HEK293 (cell line): ENCODE measurements around the gene SUSD3.

Experiments used
- CTCF ChIA-PET: fragments of 350-600 bp; formaldehyde crosslinking; extraction: SDS; loops from one replicate; lab custom pipeline; 2021; ENCODE audit warnings: antibody characterized with exemption; lab: Yijun Ruan, JAX
- POLR2A ChIA-PET: fragments of 300-600 bp; formaldehyde crosslinking; extraction: SDS; loops from one replicate; lab custom pipeline; 2020; ENCODE audit warnings: antibody characterized with exemption, inconsistent platforms; lab: Yijun Ruan, JAX
- H3K27ac ChIP-seq: fragments of 200-500 bp; sonication (Bioruptor generic); 2 replicates; pipeline ENCODE4 v1.5.1; 2014; ENCODE audit warnings: low read depth, low read length, control low read depth, inconsistent platforms; ENCODE audit errors: extremely low read depth
- H3K36me3 ChIP-seq, 2 experiments: fragments of 200-500 bp in 1 of 2; sonication (Bioruptor generic) in 1 of 2; 1 replicate in 1 of 2; 2 replicates in 1 of 2; pipeline ENCODE4 v1.5.1; 2014 to 2017; ENCODE audit warnings: inconsistent platforms in 2 of 2, low read length in 2 of 2; ENCODE audit not compliant: control insufficient read depth in 2 of 2, insufficient read depth in 1 of 2
- H3K4me1 ChIP-seq: fragments of 200-500 bp; sonication (Bioruptor generic); 2 replicates; pipeline ENCODE4 v1.5.1; 2014; ENCODE audit warnings: mild to moderate bottlenecking, low read length, inconsistent platforms; ENCODE audit not compliant: control insufficient read depth, insufficient read depth
- H3K4me3 ChIP-seq: 2 replicates; pipeline ENCODE4 v1.5.1; 2011; ENCODE audit warnings: low read depth, mild to moderate bottlenecking, control low read depth, low read length, moderate library complexity
- H3K9me3 ChIP-seq: fragments of 200-500 bp; sonication (Bioruptor generic); 2 replicates; pipeline ENCODE4 v1.5.1; 2014; ENCODE audit warnings: low read depth, low read length, inconsistent platforms; ENCODE audit not compliant: control insufficient read depth, insufficient read depth
- HOXC10 ChIP-seq: sonication (generic); formaldehyde crosslinking; IDR thresholded peaks from 2 replicates; pipeline ENCODE4 v1.8.1; 2023; ENCODE audit warnings: mild to moderate bottlenecking, missing genetic modification reagents
- KLF9 ChIP-seq: fragments of 450-650 bp; formaldehyde crosslinking; IDR thresholded peaks from 2 replicates; pipeline ENCODE4 v1.5.1; 2016; ENCODE audit warnings: missing biosample characterization, missing genetic modification characterization, low read depth
- MZF1 ChIP-seq: fragments of 450-650 bp; formaldehyde crosslinking; IDR thresholded peaks from 2 replicates; pipeline ENCODE4 v1.5.1; 2017; ENCODE audit warnings: missing biosample characterization, missing genetic modification characterization, borderline replicate concordance
- RBAK ChIP-seq: fragments of 450-650 bp; formaldehyde crosslinking; IDR thresholded peaks from 2 replicates; pipeline ENCODE4 v1.5.1; 2016; ENCODE audit warnings: missing biosample characterization, missing genetic modification characterization
- SP7 ChIP-seq: fragments of 450-650 bp; formaldehyde crosslinking; IDR thresholded peaks from 2 replicates; pipeline ENCODE4 v1.5.1; 2016; ENCODE audit warnings: missing biosample characterization, missing genetic modification characterization
- TSHZ1 ChIP-seq: fragments of 450-650 bp; formaldehyde crosslinking; IDR thresholded peaks from 2 replicates; pipeline ENCODE4 v1.5.1; 2016; ENCODE audit warnings: missing biosample characterization, missing genetic modification characterization, borderline replicate concordance
- ZBTB6 ChIP-seq: fragments of 450-650 bp; formaldehyde crosslinking; IDR thresholded peaks from 2 replicates; pipeline ENCODE4 v1.5.1; 2017; ENCODE audit warnings: missing biosample characterization, missing genetic modification characterization
- ZBTB7A ChIP-seq: fragments of 450-650 bp; formaldehyde crosslinking; IDR thresholded peaks from 2 replicates; pipeline ENCODE4 v1.5.1; 2016; ENCODE audit warnings: low read depth, missing biosample characterization, missing genetic modification characterization
- ZNF211 ChIP-seq: fragments of 450-650 bp; formaldehyde crosslinking; IDR thresholded peaks from 2 replicates; pipeline ENCODE4 v1.5.1; 2016; ENCODE audit warnings: low read depth, missing biosample characterization, missing genetic modification characterization
- ZNF239 ChIP-seq: fragments of 450-650 bp; formaldehyde crosslinking; IDR thresholded peaks from 2 replicates; pipeline ENCODE4 v1.5.1; 2016; ENCODE audit warnings: missing biosample characterization, missing genetic modification characterization
- ZNF324 ChIP-seq: fragments of 450-650 bp; formaldehyde crosslinking; IDR thresholded peaks from 2 replicates; pipeline ENCODE4 v1.5.1; 2016; ENCODE audit warnings: missing biosample characterization, missing genetic modification characterization
- ZNF354C ChIP-seq: fragments of 450-650 bp; formaldehyde crosslinking; IDR thresholded peaks from 2 replicates; pipeline ENCODE4 v1.5.1; 2016; ENCODE audit warnings: missing biosample characterization, missing genetic modification characterization, low read depth, borderline replicate concordance
- ZNF362 ChIP-seq: fragments of 450-650 bp; formaldehyde crosslinking; IDR thresholded peaks from 2 replicates; pipeline ENCODE4 v1.5.1; 2016; ENCODE audit warnings: missing biosample characterization, missing genetic modification characterization
- ZNF510 ChIP-seq: fragments of 450-650 bp; formaldehyde crosslinking; IDR thresholded peaks from 2 replicates; pipeline ENCODE4 v1.5.1; 2018; ENCODE audit warnings: mild to moderate bottlenecking, missing genetic modification characterization, missing biosample characterization; ENCODE audit not compliant: insufficient replicate concordance
- ZNF549 ChIP-seq: fragments of 450-650 bp; IDR thresholded peaks from 2 replicates; pipeline ENCODE4 v1.5.1; 2018; ENCODE audit warnings: missing biosample characterization, missing genetic modification characterization, mild to moderate bottlenecking, inconsistent platforms, moderate library complexity
- ZNF561 ChIP-seq: fragments of 450-650 bp; IDR thresholded peaks from 2 replicates; pipeline ENCODE4 v1.5.1; 2018; ENCODE audit warnings: missing biosample characterization, missing genetic modification characterization, borderline replicate concordance
- ZNF585B ChIP-seq: fragments of 450-650 bp; formaldehyde crosslinking; IDR thresholded peaks from 2 replicates; pipeline ENCODE4 v1.5.1; 2016; ENCODE audit warnings: missing biosample characterization, missing genetic modification characterization
- ZNF664 ChIP-seq: fragments of 450-650 bp; formaldehyde crosslinking; IDR thresholded peaks from 2 replicates; pipeline ENCODE4 v1.5.1; 2016; ENCODE audit warnings: missing biosample characterization, missing genetic modification characterization
- ZNF670 ChIP-seq: fragments of 450-650 bp; formaldehyde crosslinking; IDR thresholded peaks from 2 replicates; pipeline ENCODE4 v1.5.1; 2016; ENCODE audit warnings: missing biosample characterization, missing genetic modification characterization, low read depth
- ZNF768 ChIP-seq: fragments of 450-650 bp; formaldehyde crosslinking; IDR thresholded peaks from 2 replicates; pipeline ENCODE4 v1.5.1; 2018; ENCODE audit warnings: missing biosample characterization, mild to moderate bottlenecking, missing genetic modification characterization
- TF ChIP-seq, protein P1 (sequence below): fragments of 450-650 bp; formaldehyde crosslinking; IDR thresholded peaks from 2 replicates; pipeline ENCODE4 v1.5.1; 2017; ENCODE audit warnings: missing biosample characterization, mild to moderate bottlenecking, missing genetic modification characterization, moderate library complexity
- TF ChIP-seq, protein P2 (sequence below): fragments of 450-650 bp; formaldehyde crosslinking; IDR thresholded peaks from 2 replicates; pipeline ENCODE4 v1.5.1; 2017; ENCODE audit warnings: missing biosample characterization, missing genetic modification characterization
- TF ChIP-seq, protein P3 (sequence below): fragments of 450-650 bp; formaldehyde crosslinking; IDR thresholded peaks from 2 replicates; pipeline ENCODE4 v1.5.1; 2016; ENCODE audit warnings: missing biosample characterization, missing genetic modification characterization

Gene SUSD3

GRCh38 chr9:93110311-93110855 lies 51.9 kb downstream of the SUSD3 start:
- peaks cover 0 to 26% of the 10 kb centered on the region in 2 experiments; a peak in 2 of 3 replicates for H3K36me3 ChIP-seq
- no peaks in the 10 kb centered on the region for H3K9me3 ChIP-seq
- ChIA-PET POLR2A (no interaction called here), CTCF (interaction anchor here (0.6 to 3.3 kb wide), 9 partner anchors 7 to 1203 kb away, joined by 3 to 43 read pairs (median 3); no protein-coding TSS in a partner anchor)
- H3K4me3 ChIP-seq = no peak overlapping the region
- no peak overlapping the region for H3K27ac ChIP-seq
- TF ChIP-seq ZNF354C (tag by site-specific recombination) (no peak), SP7 (tag by site-specific recombination) (no peak), ZNF510 (tag by site-specific recombination) (no peak), ZBTB7A (tag by site-specific recombination) (no peak), ZNF768 (tag by site-specific recombination) (no peak), ZNF585B (tag by site-specific recombination) (no peak), ZNF239 (no peak), HOXC10 (CRISPR knock-in tag) (no peak), ZNF561 (tag by site-specific recombination) (no peak), ZNF324 (tag by site-specific recombination) (no peak), MZF1 (no peak), ZNF211 (tag by site-specific recombination) (no peak), ZNF670 (tag by site-specific recombination) (no peak), ZBTB6 (tag by site-specific recombination) (no peak), ZNF362 (tag by site-specific recombination) (no peak), ZNF549 (tag by site-specific recombination) (no peak), RBAK (no peak)
- TF ChIP-seq, protein P1, sequence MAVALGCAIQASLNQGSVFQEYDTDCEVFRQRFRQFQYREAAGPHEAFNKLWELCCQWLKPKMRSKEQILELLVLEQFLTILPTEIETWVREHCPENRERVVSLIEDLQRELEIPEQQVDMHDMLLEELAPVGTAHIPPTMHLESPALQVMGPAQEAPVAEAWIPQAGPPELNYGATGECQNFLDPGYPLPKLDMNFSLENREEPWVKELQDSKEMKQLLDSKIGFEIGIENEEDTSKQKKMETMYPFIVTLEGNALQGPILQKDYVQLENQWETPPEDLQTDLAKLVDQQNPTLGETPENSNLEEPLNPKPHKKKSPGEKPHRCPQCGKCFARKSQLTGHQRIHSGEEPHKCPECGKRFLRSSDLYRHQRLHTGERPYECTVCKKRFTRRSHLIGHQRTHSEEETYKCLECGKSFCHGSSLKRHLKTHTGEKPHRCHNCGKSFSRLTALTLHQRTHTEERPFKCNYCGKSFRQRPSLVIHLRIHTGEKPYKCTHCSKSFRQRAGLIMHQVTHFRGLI (tag by site-specific recombination) = no peak
- TF ChIP-seq, protein P2, sequence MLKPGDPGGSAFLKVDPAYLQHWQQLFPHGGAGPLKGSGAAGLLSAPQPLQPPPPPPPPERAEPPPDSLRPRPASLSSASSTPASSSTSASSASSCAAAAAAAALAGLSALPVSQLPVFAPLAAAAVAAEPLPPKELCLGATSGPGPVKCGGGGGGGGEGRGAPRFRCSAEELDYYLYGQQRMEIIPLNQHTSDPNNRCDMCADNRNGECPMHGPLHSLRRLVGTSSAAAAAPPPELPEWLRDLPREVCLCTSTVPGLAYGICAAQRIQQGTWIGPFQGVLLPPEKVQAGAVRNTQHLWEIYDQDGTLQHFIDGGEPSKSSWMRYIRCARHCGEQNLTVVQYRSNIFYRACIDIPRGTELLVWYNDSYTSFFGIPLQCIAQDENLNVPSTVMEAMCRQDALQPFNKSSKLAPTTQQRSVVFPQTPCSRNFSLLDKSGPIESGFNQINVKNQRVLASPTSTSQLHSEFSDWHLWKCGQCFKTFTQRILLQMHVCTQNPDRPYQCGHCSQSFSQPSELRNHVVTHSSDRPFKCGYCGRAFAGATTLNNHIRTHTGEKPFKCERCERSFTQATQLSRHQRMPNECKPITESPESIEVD (tag by site-specific recombination) = no peak
- H3K4me1 ChIP-seq = no peaks in the 10 kb centered on the region

GRCh38 chr9:93111001-93111370 lies 52.5 kb downstream of the SUSD3 start:
- no peak overlapping the region for H3K4me3 ChIP-seq
- H3K9me3 ChIP-seq = no peaks in the 10 kb centered on the region
- POLR2A ChIA-PET = no interaction called here
- H3K4me1 ChIP-seq = no peaks in the 10 kb centered on the region
- CTCF ChIA-PET = interaction anchor here (0.6 to 3.3 kb wide), 4 partner anchors 8 to 1202 kb away, joined by 3 to 43 read pairs (median 4); no protein-coding TSS in a partner anchor
- no peak overlapping the region for H3K27ac ChIP-seq
- H3K36me3 ChIP-seq = peaks cover 0 to 26% of the 10 kb centered on the region in 2 experiments; a peak in 2 of 3 replicates
- TF ChIP-seq ZNF664 (tag by site-specific recombination) (no peak), KLF9 (tag by site-specific recombination) (no peak), TSHZ1 (tag by site-specific recombination) (no peak)
- TF ChIP-seq, protein P3, sequence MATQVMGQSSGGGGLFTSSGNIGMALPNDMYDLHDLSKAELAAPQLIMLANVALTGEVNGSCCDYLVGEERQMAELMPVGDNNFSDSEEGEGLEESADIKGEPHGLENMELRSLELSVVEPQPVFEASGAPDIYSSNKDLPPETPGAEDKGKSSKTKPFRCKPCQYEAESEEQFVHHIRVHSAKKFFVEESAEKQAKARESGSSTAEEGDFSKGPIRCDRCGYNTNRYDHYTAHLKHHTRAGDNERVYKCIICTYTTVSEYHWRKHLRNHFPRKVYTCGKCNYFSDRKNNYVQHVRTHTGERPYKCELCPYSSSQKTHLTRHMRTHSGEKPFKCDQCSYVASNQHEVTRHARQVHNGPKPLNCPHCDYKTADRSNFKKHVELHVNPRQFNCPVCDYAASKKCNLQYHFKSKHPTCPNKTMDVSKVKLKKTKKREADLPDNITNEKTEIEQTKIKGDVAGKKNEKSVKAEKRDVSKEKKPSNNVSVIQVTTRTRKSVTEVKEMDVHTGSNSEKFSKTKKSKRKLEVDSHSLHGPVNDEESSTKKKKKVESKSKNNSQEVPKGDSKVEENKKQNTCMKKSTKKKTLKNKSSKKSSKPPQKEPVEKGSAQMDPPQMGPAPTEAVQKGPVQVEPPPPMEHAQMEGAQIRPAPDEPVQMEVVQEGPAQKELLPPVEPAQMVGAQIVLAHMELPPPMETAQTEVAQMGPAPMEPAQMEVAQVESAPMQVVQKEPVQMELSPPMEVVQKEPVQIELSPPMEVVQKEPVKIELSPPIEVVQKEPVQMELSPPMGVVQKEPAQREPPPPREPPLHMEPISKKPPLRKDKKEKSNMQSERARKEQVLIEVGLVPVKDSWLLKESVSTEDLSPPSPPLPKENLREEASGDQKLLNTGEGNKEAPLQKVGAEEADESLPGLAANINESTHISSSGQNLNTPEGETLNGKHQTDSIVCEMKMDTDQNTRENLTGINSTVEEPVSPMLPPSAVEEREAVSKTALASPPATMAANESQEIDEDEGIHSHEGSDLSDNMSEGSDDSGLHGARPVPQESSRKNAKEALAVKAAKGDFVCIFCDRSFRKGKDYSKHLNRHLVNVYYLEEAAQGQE = no peak
